ENCODE measurements around the gene KIRREL3.

KIRREL3 gene

GRCh38 chr11:126496576-126497337 is 503.8 kb downstream of the KIRREL3 start:
- no peak for DNase-seq

GRCh38 chr11:126495281-126496220 is 505.0 kb downstream of the KIRREL3 start:
- DNase-seq = no peak

- DNase-seq = no peak
Measured at GRCh38 chr11:126494831-126495230, 505.7 kb downstream of the KIRREL3 start.

GRCh38 chr11:126492331-126493082 is 508.1 kb downstream of the KIRREL3 start:
- DNase-seq = no peak

- no peak for DNase-seq
Measured at GRCh38 chr11:126491092-126491491, 509.5 kb downstream of the KIRREL3 start.

GRCh38 chr11:126489836-126490660 is 510.5 kb downstream of the KIRREL3 start:
- DNase-seq = no peak

- no peak for DNase-seq
Measured at GRCh38 chr11:126488591-126489370, 511.8 kb downstream of the KIRREL3 start.

GRCh38 chr11:126487711-126488110 is 512.9 kb downstream of the KIRREL3 start:
- no peak for DNase-seq

- DNase-seq = no peak
Measured at GRCh38 chr11:126485986-126486635, 514.5 kb downstream of the KIRREL3 start.

- peak; percentile 35 for DNase-seq
Measured at GRCh38 chr11:126485021-126485792, 515.4 kb downstream of the KIRREL3 start.

- DNase-seq = peak; percentile 30
Measured at GRCh38 chr11:126484266-126484665, 516.3 kb downstream of the KIRREL3 start.

- no peak for DNase-seq
Measured at GRCh38 chr11:126483621-126484195, 516.9 kb downstream of the KIRREL3 start.

GRCh38 chr11:126482586-126483108 is 517.9 kb downstream of the KIRREL3 start:
- DNase-seq = no peak

- DNase-seq = no peak
Measured at GRCh38 chr11:126481303-126481680, 519.3 kb downstream of the KIRREL3 start.

GRCh38 chr11:126480410-126481302 is 519.9 kb downstream of the KIRREL3 start:
- peak; percentile 96 for DNase-seq

- DNase-seq = no peak
Measured at GRCh38 chr11:126480015-126480409, 520.6 kb downstream of the KIRREL3 start.

GRCh38 chr11:126479178-126479930 is 521.2 kb downstream of the KIRREL3 start:
- DNase-seq = no peak

GRCh38 chr11:126478466-126478865 is 522.1 kb downstream of the KIRREL3 start:
- DNase-seq = no peak

Measured in OCI-M1 (cell line).